H9 (cell line): Measurements from ENCODE around the gene SLC22A17. TPM values are rescaled to one million over a fixed set of nuclear protein-coding genes. Genes with fewer than 3 reads are reported as not detected.

ENCODE experiments used
- DNase-seq: peaks from one replicate; pipeline ENCODE4 v3.0.0-alpha.2; 2017
- H2AFZ ChIP-seq: one replicate; pipeline ENCODE4 v1.6.1; 2013; ENCODE audit warnings: mild to moderate bottlenecking, low read length, control low read depth, moderate library complexity
- H2AK5ac ChIP-seq: 2 replicates; pipeline ENCODE4 v1.6.1; 2013; ENCODE audit warnings: low read length, control low read depth, mixed read lengths; ENCODE audit not compliant: insufficient read length
- H2BK120ac ChIP-seq: one replicate; pipeline ENCODE4 v1.6.1; 2013; ENCODE audit warnings: low read depth, mild to moderate bottlenecking, low read length, control low read depth, inconsistent platforms; ENCODE audit not compliant: poor library complexity, severe bottlenecking
- H2BK12ac ChIP-seq: 2 replicates; pipeline ENCODE4 v1.6.1; 2013; ENCODE audit warnings: low read length, control low read depth, mixed read lengths, low read depth; ENCODE audit not compliant: insufficient read length
- H2BK15ac ChIP-seq: 2 replicates; pipeline ENCODE4 v1.6.1; 2013; ENCODE audit warnings: low read depth, low read length, control low read depth
- H2BK20ac ChIP-seq: one replicate; pipeline ENCODE4 v1.6.1; 2013; ENCODE audit warnings: low read depth, mild to moderate bottlenecking, low read length, control low read depth, inconsistent platforms; ENCODE audit not compliant: poor library complexity, severe bottlenecking
- H2BK5ac ChIP-seq: 2 replicates; pipeline ENCODE4 v1.6.1; 2013; ENCODE audit warnings: low read length, control low read depth, mixed read lengths; ENCODE audit not compliant: insufficient read length
- H3K14ac ChIP-seq: 2 replicates; pipeline ENCODE4 v1.6.1; 2013; ENCODE audit warnings: low read length, control low read depth; ENCODE audit not compliant: insufficient read depth
- H3K18ac ChIP-seq: 2 replicates; pipeline ENCODE4 v1.6.1; 2013; ENCODE audit warnings: low read depth, mild to moderate bottlenecking, mixed read lengths, low read length, control low read depth; ENCODE audit not compliant: insufficient read length
- H3K23ac ChIP-seq: 2 replicates; pipeline ENCODE4 v1.6.1; 2013; ENCODE audit warnings: low read length, control low read depth, mixed read lengths, low read depth; ENCODE audit not compliant: insufficient read length
- H3K23me2 ChIP-seq: 2 replicates; pipeline ENCODE4 v1.6.1; 2013; ENCODE audit warnings: low read depth, mild to moderate bottlenecking, mixed read lengths, low read length, control low read depth; ENCODE audit not compliant: insufficient read length, poor library complexity, severe bottlenecking
- H3K27ac ChIP-seq: 2 replicates; pipeline ENCODE4 v1.5.1; 2013; ENCODE audit warnings: low read length, control low read depth, mixed read lengths, low read depth; ENCODE audit not compliant: insufficient read length
- H3K27me3 ChIP-seq: 2 replicates; pipeline ENCODE4 v1.6.1; 2013; ENCODE audit warnings: low read length, control low read depth, inconsistent platforms; ENCODE audit not compliant: insufficient read depth
- H3K4ac ChIP-seq: 2 replicates; pipeline ENCODE4 v1.6.1; 2013; ENCODE audit warnings: low read depth, mild to moderate bottlenecking, control low read depth, inconsistent platforms, low read length, moderate library complexity
- H3K4me1 ChIP-seq: 2 replicates; pipeline ENCODE4 v1.6.1; 2013; ENCODE audit warnings: low read length, control low read depth, inconsistent platforms; ENCODE audit not compliant: insufficient read depth
- H3K4me2 ChIP-seq: 2 replicates; pipeline ENCODE4 v1.6.1; 2013; ENCODE audit warnings: low read length, control low read depth, mixed read lengths; ENCODE audit not compliant: insufficient read length, insufficient read depth
- H3K56ac ChIP-seq: 2 replicates; pipeline ENCODE4 v1.6.1; 2013; ENCODE audit warnings: low read depth, mild to moderate bottlenecking, mixed read lengths, low read length, control low read depth; ENCODE audit not compliant: insufficient read length
- H3K79me1 ChIP-seq: 2 replicates; pipeline ENCODE4 v1.6.1; 2013; ENCODE audit warnings: low read depth, mild to moderate bottlenecking, moderate library complexity, low read length, control low read depth, inconsistent platforms; ENCODE audit not compliant: insufficient read depth, poor library complexity, severe bottlenecking
- H3K79me2 ChIP-seq: 2 replicates; pipeline ENCODE4 v1.6.1; 2013; ENCODE audit warnings: low read length, control low read depth, inconsistent platforms; ENCODE audit not compliant: insufficient read depth
- H3K9ac ChIP-seq: 2 replicates; pipeline ENCODE4 v1.6.1; 2013; ENCODE audit warnings: low read length, control low read depth, mixed read lengths; ENCODE audit not compliant: insufficient read length; ENCODE audit errors: extremely low read depth
- H3K9me3 ChIP-seq: one replicate; pipeline ENCODE4 v1.6.1; 2013; ENCODE audit warnings: low read depth, low read length, inconsistent platforms; ENCODE audit not compliant: control insufficient read depth
- H3T11ph ChIP-seq: one replicate; pipeline ENCODE4 v1.6.1; 2013; ENCODE audit warnings: mild to moderate bottlenecking, low read length, control low read depth, inconsistent platforms
- H4K20me1 ChIP-seq: one replicate; pipeline ENCODE4 v1.6.1; 2013; ENCODE audit not compliant: control insufficient read depth, insufficient read length, insufficient read depth
- H4K5ac ChIP-seq: 2 replicates; pipeline ENCODE4 v1.6.1; 2013; ENCODE audit warnings: low read depth, mild to moderate bottlenecking, mixed read lengths, low read length, control low read depth; ENCODE audit not compliant: insufficient read length
- H4K8ac ChIP-seq: replicated peaks from 2 replicates; pipeline ENCODE4 v1.6.1; 2013; ENCODE audit warnings: low read length, control low read depth, mixed read lengths, low read depth; ENCODE audit not compliant: insufficient read length
- H4K91ac ChIP-seq: 2 replicates; pipeline ENCODE4 v1.6.1; 2013; ENCODE audit warnings: low read depth, mild to moderate bottlenecking, moderate library complexity, mixed read lengths, low read length, control low read depth; ENCODE audit not compliant: insufficient read length
- H3K27ac Mint-ChIP-seq, 3 experiments: 2 replicates in 2 of 3; 3 replicates in 1 of 3; pipeline ENCODE4 v1.8.0; 2020 to 2021; ENCODE audit warnings: mixed read lengths in 3 of 3, mild to moderate bottlenecking in 1 of 3, moderate library complexity in 1 of 3
- H3K27me3 Mint-ChIP-seq: 2 replicates; pipeline ENCODE4 v1.8.0; 2021; ENCODE audit warnings: low read depth, mild to moderate bottlenecking, moderate library complexity, mixed read lengths
- H3K36me3 Mint-ChIP-seq, 3 experiments: 2 replicates in 2 of 3; 3 replicates in 1 of 3; pipeline ENCODE4 v1.8.0; 2020 to 2021; ENCODE audit warnings: low read depth in 3 of 3, mixed read lengths in 3 of 3; ENCODE audit not compliant: insufficient read depth in 1 of 3
- H3K4me1 Mint-ChIP-seq, 2 experiments: 2 replicates each; pipeline ENCODE4 v1.8.0; 2020; ENCODE audit warnings: mixed read lengths in 2 of 2
- H3K4me3 Mint-ChIP-seq, 2 experiments: 2 replicates in 1 of 2; 3 replicates in 1 of 2; pipeline ENCODE4 v1.8.0; 2020 to 2021; ENCODE audit warnings: mild to moderate bottlenecking in 2 of 2, mixed read lengths in 2 of 2, moderate library complexity in 1 of 2
- H3K9me3 Mint-ChIP-seq, 2 experiments: 2 replicates in 1 of 2; 3 replicates in 1 of 2; pipeline ENCODE4 v1.8.0; 2020; ENCODE audit warnings: mild to moderate bottlenecking in 2 of 2, mixed read lengths in 2 of 2, moderate library complexity in 1 of 2
- WGBS: extraction: QIAGEN DNeasy Blood & Tissue Kit; methylation state at CpG from one replicate; pipeline ENCODE4 v1.1.7; 2013; ENCODE audit warnings: missing lambda C conversion rate, low lambda C conversion rate, mixed read lengths; ENCODE audit not compliant: insufficient read length; ENCODE audit errors: extremely low coverage; 5-methylcytosine and 5-hydroxymethylcytosine counted together
- total RNA-seq: library from RNA; stranded (reverse); gene quantifications from 2 replicates; pipeline ENCODE4 v1.2.1, GENCODE V29; 2021
- TF ChIP-seq, protein P1 (sequence below): fragments of 200-600 bp; sonication (generic); conservative IDR thresholded peaks from 3 replicates; pipeline ENCODE4 v1.8.0; 2021; ENCODE audit warnings: antibody characterized with exemption, mild to moderate bottlenecking

The SLC22A17 gene
- total RNA-seq, 1 experiment from 2014 or later = 33.0 TPM

- Histone ChIP-seq H2BK20ac (no peak overlapping the region), H3K4me2 (no peak overlapping the region), H4K5ac (no peak overlapping the region), H2AFZ (no peak overlapping the region), H2BK12ac (no peak overlapping the region), H3K4ac (no peak overlapping the region), H3K79me2 (peaks cover 10% of the 10 kb centered on the region; the same call in 1 of the 2 replicates), H3K27me3 (no peaks in the 10 kb centered on the region), H3K23ac (no peak overlapping the region), H3K79me1 (peaks cover 4% of the 10 kb centered on the region), H3K14ac (no peak overlapping the region), H2BK15ac (no peak overlapping the region), H3K4me1 (peaks cover 3% of the 10 kb centered on the region; the same call in 1 of the 2 replicates), H3K9me3 (no peaks in the 10 kb centered on the region), H3K27ac (no peak overlapping the region), H2BK5ac (no peak overlapping the region), H3T11ph (no peak overlapping the region), H2AK5ac (no peak overlapping the region), H4K91ac (no peak overlapping the region), H3K18ac (no peak overlapping the region), H3K56ac (no peak overlapping the region), H3K9ac (no peak overlapping the region), H4K8ac (no peak overlapping the region), H3K23me2 (peaks cover 13% of the 10 kb centered on the region), H4K20me1 (no peaks in the 10 kb centered on the region), H2BK120ac (no peak overlapping the region)
- TF ChIP-seq, protein P1, sequence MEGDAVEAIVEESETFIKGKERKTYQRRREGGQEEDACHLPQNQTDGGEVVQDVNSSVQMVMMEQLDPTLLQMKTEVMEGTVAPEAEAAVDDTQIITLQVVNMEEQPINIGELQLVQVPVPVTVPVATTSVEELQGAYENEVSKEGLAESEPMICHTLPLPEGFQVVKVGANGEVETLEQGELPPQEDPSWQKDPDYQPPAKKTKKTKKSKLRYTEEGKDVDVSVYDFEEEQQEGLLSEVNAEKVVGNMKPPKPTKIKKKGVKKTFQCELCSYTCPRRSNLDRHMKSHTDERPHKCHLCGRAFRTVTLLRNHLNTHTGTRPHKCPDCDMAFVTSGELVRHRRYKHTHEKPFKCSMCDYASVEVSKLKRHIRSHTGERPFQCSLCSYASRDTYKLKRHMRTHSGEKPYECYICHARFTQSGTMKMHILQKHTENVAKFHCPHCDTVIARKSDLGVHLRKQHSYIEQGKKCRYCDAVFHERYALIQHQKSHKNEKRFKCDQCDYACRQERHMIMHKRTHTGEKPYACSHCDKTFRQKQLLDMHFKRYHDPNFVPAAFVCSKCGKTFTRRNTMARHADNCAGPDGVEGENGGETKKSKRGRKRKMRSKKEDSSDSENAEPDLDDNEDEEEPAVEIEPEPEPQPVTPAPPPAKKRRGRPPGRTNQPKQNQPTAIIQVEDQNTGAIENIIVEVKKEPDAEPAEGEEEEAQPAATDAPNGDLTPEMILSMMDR = no peak
- Mint-ChIP-seq H3K27ac (peak overlapping the region in 1 of 3 experiments; percentile 47; a peak in 1 of 7 replicates), H3K4me1 (peaks cover 22 to 28% of the 10 kb centered on the region in 2 experiments), H3K4me3 (no peak overlapping the region; a peak in 2 of 5 replicates), H3K36me3 (peaks cover 34 to 51% (median 48%) of the 10 kb centered on the region in 3 experiments), H3K27me3 (no peaks in the 10 kb centered on the region), H3K9me3 (no peaks in the 10 kb centered on the region; a peak in 1 of 5 replicates)
- WGBS = no CpG with 5 or more reads among the region's 18 CpGs
- no peak for DNase-seq
Measured at GRCh38 chr14:23323838-23324454, 28.7 kb downstream of the SLC22A17 start.
